HS-5 (cell line): ENCODE data around the gene TPCN2.
A peak's percentile ranks its signal among the peaks of the same experiment; 100 is the strongest.

Experiments used
- DNase-seq: peaks from one replicate; pipeline ENCODE4 v3.0.0-alpha.2; 2012; ENCODE audit warnings: low read depth

Gene TPCN2

GRCh38 chr11:69113646-69114340, 65.1 kb downstream of the TPCN2 start:
- DNase-seq, result no peak

- no peak for DNase-seq
These were observed 65.6 kb downstream of the TPCN2 start for GRCh38 chr11:69114362-69114761.

GRCh38 chr11:69114811-69115523, 66.2 kb downstream of the TPCN2 start:
- DNase-seq, result no peak

GRCh38 chr11:69115586-69116560, 67.1 kb downstream of the TPCN2 start:
- no peak for DNase-seq

GRCh38 chr11:69116671-69117070, 67.9 kb downstream of the TPCN2 start:
- DNase-seq, result no peak

GRCh38 chr11:69119190-69119589, 70.5 kb downstream of the TPCN2 start:
- no peak for DNase-seq

GRCh38 chr11:69120096-69120875, 71.6 kb downstream of the TPCN2 start:
- DNase-seq, result no peak

- DNase-seq, result no peak
These were observed 72.3 kb downstream of the TPCN2 start for GRCh38 chr11:69121021-69121420.

GRCh38 chr11:69121621-69122325, 73.0 kb downstream of the TPCN2 start:
- DNase-seq, result no peak

GRCh38 chr11:69122326-69122629, 73.5 kb downstream of the TPCN2 start:
- DNase-seq, result no peak

- DNase-seq, result peak; percentile 56
These were observed 74.1 kb downstream of the TPCN2 start for GRCh38 chr11:69122630-69123431.

GRCh38 chr11:69123593-69124545, 75.1 kb downstream of the TPCN2 start:
- DNase-seq, result no peak

GRCh38 chr11:69125861-69126260, 77.1 kb downstream of the TPCN2 start:
- no peak for DNase-seq

GRCh38 chr11:69126286-69126685, 77.6 kb downstream of the TPCN2 start:
- no peak for DNase-seq

GRCh38 chr11:69127081-69127850, 78.5 kb downstream of the TPCN2 start:
- no peak for DNase-seq

GRCh38 chr11:69127884-69128283, 79.2 kb downstream of the TPCN2 start:
- no peak for DNase-seq

GRCh38 chr11:69129053-69129452, 80.3 kb downstream of the TPCN2 start:
- no peak for DNase-seq

- DNase-seq, result no peak
These were observed 80.9 kb downstream of the TPCN2 start for GRCh38 chr11:69129647-69130046.
